ENCODE measurements around the gene ZBTB16. TPM values are rescaled to one million over a fixed set of nuclear protein-coding genes. Genes with fewer than 3 reads are reported as not detected.

Gene ZBTB16
- total and polyA plus RNA-seq, 8 donors, result 7.9 to 318 (median 55.3) TPM

- H3K4me1 ChIP-seq, result peaks cover 19 to 42% (median 39%) of the 10 kb centered on the region in 4 donors
- no peaks in the 10 kb centered on the region for H3K36me3 ChIP-seq
- 15 to 33% (median 23%) methylated on average over 4 of the region's 4 CpGs for WGBS, 5 donors
- H3K27me3 ChIP-seq, result no peaks in the 10 kb centered on the region
- H3K27ac ChIP-seq, result peak overlapping the region in 4 of 5 donors; percentile 44 to 90 (median 86)
- TF ChIP-seq EP300 (IDR thresholded peaks at IDR 0.05) (no peak), CTCF (IDR thresholded peaks at IDR 0.05) (no peak), POLR2AphosphoS5 (IDR thresholded peaks at IDR 0.05) (no peak), POLR2A (IDR thresholded peaks at IDR 0.05) (no peak)
- intact Hi-C loops (cut with DNase I; ENCODE audit: low total_unique reads), result no loop called here
- H3K4me3 ChIP-seq, result peak overlapping the region in 2 of 4 donors; percentile 12 to 15
- no peaks in the 10 kb centered on the region for H3K9me3 ChIP-seq
- DNase-seq, result no peak
These were observed 232.6 kb downstream of the ZBTB16 start for GRCh38 chr11:114291842-114292680.

- Histone ChIP-seq H3K36me3 (peaks cover 0 to 5% (median 2%) of the 10 kb centered on the region in 4 donors), H3K27ac (peak overlapping the region; percentile 7 to 90 (median 88)), H3K27me3 (no peaks in the 10 kb centered on the region), H3K4me1 (peaks cover 19 to 42% (median 39%) of the 10 kb centered on the region in 4 donors), H3K9me3 (no peaks in the 10 kb centered on the region), H3K4me3 (no peak overlapping the region)
- 32 to 64% (median 46%) methylated on average over 1 of the region's 1 CpG for WGBS, 5 donors
- TF ChIP-seq CTCF (IDR thresholded peaks at IDR 0.05) (no peak), POLR2A (IDR thresholded peaks at IDR 0.05) (no peak), POLR2AphosphoS5 (IDR thresholded peaks at IDR 0.05) (no peak), EP300 (IDR thresholded peaks at IDR 0.05) (no peak)
- no peak for DNase-seq
- intact Hi-C loops (cut with DNase I; ENCODE audit: low total_unique reads), result no loop called here
These were observed 233.7 kb downstream of the ZBTB16 start for GRCh38 chr11:114293201-114293711.

- TF ChIP-seq POLR2AphosphoS5 (IDR thresholded peaks at IDR 0.05) (peak; percentile 66 to 95 (median 90)), CTCF (IDR thresholded peaks at IDR 0.05) (no peak), EP300 (IDR thresholded peaks at IDR 0.05) (peak; percentile 92)
- peak; percentile 44 to 61 for DNase-seq
- peaks cover 19 to 41% (median 37%) of the 10 kb centered on the region in 4 donors for H3K4me1 ChIP-seq
- WGBS, 5 donors, result 55 to 72% (median 66%) methylated on average over 11 of the region's 11 CpGs
- peaks cover 4 to 10% (median 8%) of the 10 kb centered on the region in 4 donors for H3K36me3 ChIP-seq
- H3K27me3 ChIP-seq, result no peaks in the 10 kb centered on the region
- H3K27ac ChIP-seq, result peak within 1 kb of the TSS; percentile 61 to 90 (median 88)
- no peaks in the 10 kb centered on the region for H3K9me3 ChIP-seq
- intact Hi-C loops (cut with DNase I; ENCODE audit: low total_unique reads), result no loop called here
- H3K4me3 ChIP-seq, result peak within 1 kb of the TSS; percentile 30 to 50 (median 42)
These were observed 236.4 kb downstream of the ZBTB16 start, which contains the start of gene NNMT for GRCh38 chr11:114295676-114296604. NNMT (plus strand) TSS chr11:114296399; CDS start chr11:114296557, 158 bp downstream.

Measured in stomach (tissue), 9 donors.